GM12872 (cell line): ENCODE data around the gene SLC6A6.

Experiments used
- TF ChIP-seq, protein P1 (sequence below): IDR thresholded peaks from 3 replicates; pipeline ENCODE4 v1.5.1; 2011; ENCODE audit warnings: low read depth, mild to moderate bottlenecking, low read length, moderate library complexity; ENCODE audit not compliant: insufficient read depth

Gene SLC6A6

DNA sequence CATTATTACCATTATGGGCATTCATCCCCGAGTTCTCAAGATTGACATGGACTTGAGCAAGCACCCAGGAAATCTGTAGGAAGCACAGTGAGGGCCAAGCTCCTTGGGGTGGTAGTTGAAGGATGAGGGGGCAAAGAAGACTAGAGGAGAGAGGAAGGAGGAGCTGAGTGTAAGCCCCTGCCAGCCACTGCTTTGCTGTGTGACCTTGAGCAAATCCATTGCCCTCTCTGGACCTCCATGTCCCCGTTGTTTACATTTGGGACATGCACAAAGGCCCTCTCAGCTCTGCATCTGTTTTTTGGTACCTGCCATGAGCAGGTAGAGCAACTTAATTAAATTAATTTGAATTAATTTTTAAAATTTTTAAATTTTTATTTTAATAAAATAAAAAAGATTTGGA lies 33.5 kb upstream of the SLC6A6 start:
- TF ChIP-seq, protein P1, sequence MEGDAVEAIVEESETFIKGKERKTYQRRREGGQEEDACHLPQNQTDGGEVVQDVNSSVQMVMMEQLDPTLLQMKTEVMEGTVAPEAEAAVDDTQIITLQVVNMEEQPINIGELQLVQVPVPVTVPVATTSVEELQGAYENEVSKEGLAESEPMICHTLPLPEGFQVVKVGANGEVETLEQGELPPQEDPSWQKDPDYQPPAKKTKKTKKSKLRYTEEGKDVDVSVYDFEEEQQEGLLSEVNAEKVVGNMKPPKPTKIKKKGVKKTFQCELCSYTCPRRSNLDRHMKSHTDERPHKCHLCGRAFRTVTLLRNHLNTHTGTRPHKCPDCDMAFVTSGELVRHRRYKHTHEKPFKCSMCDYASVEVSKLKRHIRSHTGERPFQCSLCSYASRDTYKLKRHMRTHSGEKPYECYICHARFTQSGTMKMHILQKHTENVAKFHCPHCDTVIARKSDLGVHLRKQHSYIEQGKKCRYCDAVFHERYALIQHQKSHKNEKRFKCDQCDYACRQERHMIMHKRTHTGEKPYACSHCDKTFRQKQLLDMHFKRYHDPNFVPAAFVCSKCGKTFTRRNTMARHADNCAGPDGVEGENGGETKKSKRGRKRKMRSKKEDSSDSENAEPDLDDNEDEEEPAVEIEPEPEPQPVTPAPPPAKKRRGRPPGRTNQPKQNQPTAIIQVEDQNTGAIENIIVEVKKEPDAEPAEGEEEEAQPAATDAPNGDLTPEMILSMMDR, result no peak

DNA sequence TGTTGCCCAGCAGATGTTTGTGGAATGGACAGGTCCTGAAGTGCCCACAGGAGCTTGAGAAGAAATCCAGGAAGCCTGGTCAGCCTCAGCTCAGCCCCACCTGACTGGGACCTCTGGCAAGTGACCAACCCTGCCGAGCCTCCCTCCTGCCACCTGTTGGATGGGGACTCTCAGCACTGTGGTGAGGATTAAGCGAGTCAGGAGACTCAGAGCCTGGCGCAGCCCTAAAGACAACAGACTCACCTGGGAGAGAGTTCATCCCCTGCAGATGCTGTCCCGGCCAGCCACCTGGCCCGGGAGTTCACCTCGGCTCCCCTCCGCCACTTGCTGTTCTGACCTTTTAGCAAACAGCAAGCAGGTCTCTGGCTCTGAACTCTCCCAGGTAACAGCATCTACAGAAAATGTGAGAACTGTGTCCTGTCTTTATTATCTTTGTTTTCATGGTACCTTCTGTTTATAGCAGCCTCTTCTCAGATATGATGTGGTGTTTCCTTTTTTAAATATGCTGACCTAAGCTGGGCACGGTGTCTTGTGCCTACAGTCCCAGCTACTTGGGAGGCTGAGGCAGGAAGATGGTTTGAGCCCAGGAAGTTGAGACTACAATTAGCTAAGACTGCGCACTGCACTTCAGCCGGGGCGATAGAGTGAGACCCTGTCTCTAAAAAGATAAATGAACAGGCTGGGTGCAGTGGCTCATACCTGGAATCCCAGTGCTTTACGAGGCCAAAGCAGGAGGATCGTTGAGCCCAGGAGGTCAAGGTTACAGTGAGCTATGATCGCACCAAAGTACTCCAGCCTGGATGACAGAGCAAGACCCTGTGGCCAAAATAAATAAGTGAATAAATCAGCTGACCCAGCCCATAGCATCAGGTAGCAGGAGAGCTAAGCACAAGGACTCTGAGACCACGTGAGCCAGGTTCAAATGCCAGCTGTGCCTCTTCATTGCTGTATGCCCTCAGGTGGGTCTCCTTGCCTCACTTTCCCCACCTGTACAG lies 32.4 kb upstream of the SLC6A6 start:
- TF ChIP-seq, protein P1, result no peak

DNA sequence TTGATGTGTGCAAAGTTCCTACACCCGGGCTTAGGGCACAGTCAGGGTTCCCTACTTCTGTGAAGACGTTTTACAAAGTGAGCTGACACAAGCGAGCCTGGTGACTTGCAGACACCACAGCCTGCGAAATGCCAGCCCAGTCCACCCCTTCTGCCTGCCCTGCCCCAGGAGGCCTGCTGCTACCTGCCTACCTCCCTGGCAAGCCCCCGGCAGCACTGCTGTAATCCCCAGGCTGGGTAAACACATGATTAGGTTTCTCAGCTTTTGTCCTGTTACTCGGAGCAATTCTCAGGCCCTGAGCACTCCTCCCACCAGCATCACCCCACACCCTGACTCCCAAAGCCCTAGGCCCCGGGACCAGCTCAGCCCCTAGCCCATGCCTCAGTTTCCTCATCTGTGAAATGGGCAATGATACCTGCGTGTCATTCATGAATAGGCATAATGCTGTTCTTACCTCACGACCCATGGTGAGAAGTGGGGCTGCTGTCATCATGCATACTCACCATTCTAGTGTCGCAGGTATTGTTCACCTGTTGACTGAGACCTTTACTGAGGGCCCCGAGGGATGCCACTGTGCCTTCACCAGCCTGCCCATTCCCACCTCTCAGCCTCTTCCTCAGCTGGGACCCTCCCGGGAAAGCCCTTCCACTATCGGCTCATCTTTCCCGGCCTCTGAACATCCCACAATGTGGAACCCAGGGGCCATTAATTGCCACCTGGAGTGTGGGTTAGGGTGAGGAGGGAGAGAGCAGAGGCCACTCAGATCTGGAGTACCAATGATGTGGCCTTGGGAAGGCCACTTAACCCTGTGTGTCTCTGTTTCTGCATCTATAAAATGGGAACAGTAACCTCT lies 31.5 kb upstream of the SLC6A6 start:
- TF ChIP-seq, protein P1, result no peak

DNA sequence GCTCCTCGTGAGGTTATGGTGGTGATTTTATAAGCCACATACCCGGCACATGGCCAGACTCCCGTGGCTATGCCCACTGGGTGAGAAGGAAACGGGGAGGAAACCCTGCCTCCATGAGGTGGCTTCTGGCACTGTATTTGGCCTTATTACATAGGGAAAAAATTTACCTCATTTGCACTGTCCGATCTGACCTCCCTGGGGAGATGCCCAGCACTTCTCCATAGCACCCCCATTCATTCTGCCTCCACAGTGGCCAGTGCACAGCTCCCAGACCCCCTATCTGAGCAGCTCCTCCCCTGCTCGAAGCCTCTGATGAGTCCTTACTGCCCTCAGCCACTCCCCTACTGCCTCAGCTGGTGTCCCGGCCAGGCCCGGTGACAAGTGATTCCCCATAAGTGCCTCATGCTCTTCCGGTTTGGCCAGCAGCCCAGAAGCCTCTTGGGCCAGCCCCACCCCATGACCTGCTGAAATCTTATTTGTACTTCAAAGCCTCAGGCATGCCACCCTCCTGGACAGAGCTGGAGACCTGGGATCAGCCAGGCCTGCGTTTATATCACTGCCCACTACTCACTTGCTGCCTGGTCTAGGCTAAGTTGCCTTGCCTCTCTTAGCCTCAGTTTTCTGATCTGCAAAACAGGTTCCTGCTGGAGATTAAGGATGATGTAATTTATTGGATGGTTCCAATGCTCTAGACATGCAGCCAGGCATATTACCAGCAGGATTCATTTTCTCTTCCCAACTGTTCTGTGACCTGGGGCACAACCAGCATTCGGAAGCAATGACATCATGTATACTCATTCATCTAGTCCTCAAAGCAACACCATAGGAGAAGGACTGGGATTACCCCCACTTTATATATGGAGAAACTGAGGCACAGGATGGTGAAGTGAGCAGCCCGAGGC lies 30.6 kb upstream of the SLC6A6 start:
- TF ChIP-seq, protein P1, result no peak

DNA sequence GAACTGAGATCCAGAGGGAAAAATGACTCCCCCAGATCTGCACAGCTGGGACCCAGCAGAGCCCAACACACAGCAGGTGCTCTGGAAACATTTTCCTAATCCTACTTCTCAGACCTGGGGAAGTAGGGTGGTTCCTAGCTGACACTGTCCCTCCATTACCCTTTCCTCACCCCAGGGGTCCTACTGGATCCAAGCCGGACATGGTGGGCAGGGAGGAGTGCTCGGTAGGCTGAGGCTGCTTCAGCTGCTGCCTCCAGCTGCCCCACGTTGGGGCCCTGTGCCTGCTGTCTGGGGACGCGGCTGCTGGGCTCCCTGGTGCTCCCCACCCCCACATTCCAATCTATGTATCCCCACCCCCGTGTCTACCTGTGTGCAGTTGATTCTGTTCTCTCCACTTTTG lies 29.8 kb upstream of the SLC6A6 start:
- TF ChIP-seq, protein P1, result no peak

DNA sequence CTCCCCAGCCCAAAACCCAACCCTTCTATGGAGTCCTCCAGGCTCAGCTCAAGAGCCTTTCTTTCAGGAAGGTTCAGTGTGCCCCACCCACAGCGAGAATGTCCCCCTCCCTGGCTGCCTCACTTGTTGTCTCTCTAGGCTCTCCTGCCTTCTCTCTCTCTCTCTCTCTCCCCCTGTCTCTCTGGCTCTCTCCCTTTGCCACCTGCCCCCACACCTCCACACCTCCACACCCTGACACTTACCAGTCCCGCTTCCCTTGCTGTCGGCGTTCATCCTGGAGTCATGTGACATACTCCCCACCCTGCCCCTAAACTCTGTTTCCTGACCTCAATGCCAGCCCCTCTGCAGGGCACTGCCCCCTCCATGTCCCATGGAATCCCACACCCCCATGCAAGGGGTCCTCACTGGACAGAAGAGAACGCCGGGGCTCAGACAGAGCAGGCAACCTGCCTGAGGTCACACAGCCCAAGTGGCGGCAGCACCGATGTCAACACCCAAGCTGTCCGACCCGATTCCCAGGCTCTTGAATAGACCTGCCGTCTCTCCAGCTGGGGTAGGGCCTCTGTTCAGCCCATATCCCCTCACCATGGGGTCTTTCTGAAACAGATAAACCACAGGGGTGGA lies 28.5 kb upstream of the SLC6A6 start:
- TF ChIP-seq, protein P1, result no peak
